GM12878 (cell line): ENCODE results near the gene ZNF341. TPM values are rescaled to one million over a fixed set of nuclear protein-coding genes. Genes with fewer than 3 reads are reported as not detected.

Experiments used
- ATAC-seq: fragments of 200-7000 bp; cut with Tn5 transposase; 3 replicates; pipeline ENCODE4 v1.9.1; 2020; ENCODE audit warnings: mild to moderate bottlenecking, moderate library complexity
- BruUV-seq: library from RNA; stranded (reverse); fragments of 400-500 nt; replicated peaks from 2 replicates; lab custom pipeline; 2021; lab: Mats Ljungman, UMichigan
- CTCF ChIA-PET: fragments of 300-600 bp; sonication (Branson Sonifier 250); formaldehyde crosslinking; extraction: SDS; loops from one replicate; lab custom pipeline; 2021; ENCODE audit warnings: inconsistent platforms; lab: Yijun Ruan, JAX
- POLR2A ChIA-PET: fragments of 350-600 bp; formaldehyde crosslinking; extraction: SDS; loops from one replicate; lab custom pipeline; 2021; ENCODE audit warnings: inconsistent platforms; lab: Charles Lee
- RAD21 ChIA-PET: fragments of 300-600 bp; sonication (Branson Sonifier 250); formaldehyde crosslinking; loops from one replicate; lab custom pipeline; 2023; ENCODE audit warnings: antibody characterized with exemption; ENCODE audit not compliant: unreplicated experiment; lab: Charles Lee
- SMC1A ChIA-PET: fragments of 300-600 bp; sonication (Branson Sonifier 250); formaldehyde crosslinking; loops from one replicate; lab custom pipeline; 2023; ENCODE audit not compliant: unreplicated experiment, uncharacterized antibody; lab: Charles Lee
- DNase-seq: peaks from one replicate; pipeline ENCODE4 v3.0.0-alpha.2; 2011; ENCODE audit warnings: low read depth, low spot score
- FAIRE-seq: peaks from 3 replicates; lab custom pipeline; 2011; peaks lifted over from hg19 to GRCh38; lab: Jason Lieb, UNC
- H2AFZ ChIP-seq: 2 replicates; pipeline ENCODE4 v1.6.0; 2011; ENCODE audit warnings: low read depth, low read length, control low read depth; ENCODE audit not compliant: control insufficient read depth
- H3K27ac ChIP-seq: 2 replicates; pipeline ENCODE4 v1.5.1; 2011; ENCODE audit warnings: control low read depth; ENCODE audit not compliant: control insufficient read depth, insufficient read depth
- H3K27me3 ChIP-seq, 2 experiments: replicated peaks in 1 of 2; 2 replicates each; pipeline versions ENCODE4 v1.6.0 to v1.6.1; 2011; ENCODE audit warnings: low read length in 1 of 2; ENCODE audit not compliant: control insufficient read depth in 2 of 2, insufficient read depth in 2 of 2
- H3K36me3 ChIP-seq, 2 experiments: 2 replicates each; pipeline ENCODE4 v1.5.1; 2011; ENCODE audit warnings: low read length in 1 of 2; ENCODE audit not compliant: control insufficient read depth in 2 of 2, insufficient read depth in 2 of 2
- H3K4me1 ChIP-seq: 2 replicates; pipeline ENCODE4 v1.6.1; 2011; ENCODE audit warnings: mild to moderate bottlenecking, low read length, moderate library complexity, mixed read lengths; ENCODE audit not compliant: control insufficient read depth, insufficient read depth
- H3K4me2 ChIP-seq: 2 replicates; pipeline ENCODE4 v1.6.0; 2011; ENCODE audit warnings: control low read depth; ENCODE audit not compliant: control insufficient read depth, insufficient read depth
- H3K4me3 ChIP-seq: fragments of 200-600 bp; sonication (generic); 2 replicates; pipeline ENCODE4 v1.5.1; 2016
- H3K79me2 ChIP-seq: 2 replicates; pipeline ENCODE4 v1.6.0; 2011; ENCODE audit warnings: low read length; ENCODE audit not compliant: control insufficient read depth, insufficient read depth
- H3K9ac ChIP-seq: 2 replicates; pipeline ENCODE4 v1.8.0; 2011; ENCODE audit warnings: low read length, control low read depth, mixed read lengths; ENCODE audit not compliant: control insufficient read depth, insufficient read depth
- H3K9me3 ChIP-seq: replicated peaks from 3 replicates; pipeline ENCODE4 v1.5.1; 2011; ENCODE audit warnings: mild to moderate bottlenecking, low read length; ENCODE audit not compliant: control insufficient read depth, insufficient read depth
- H4K20me1 ChIP-seq: 2 replicates; pipeline ENCODE4 v1.6.0; 2011; ENCODE audit not compliant: control insufficient read depth, insufficient read depth
- ASH2L ChIP-seq: fragments of 300-600, 200-600 bp; sonication (generic); IDR thresholded peaks from 2 replicates; pipeline ENCODE4 v1.6.1; 2017; ENCODE audit warnings: low read depth, mild to moderate bottlenecking, borderline replicate concordance
- BCL11A ChIP-seq: IDR thresholded peaks from 2 replicates; pipeline ENCODE4 v1.6.1; 2011; ENCODE audit warnings: low read depth, low read length
- CBX3 ChIP-seq: fragments of 200-600 bp; sonication (generic); IDR thresholded peaks from 2 replicates; pipeline ENCODE4 v1.6.1; 2016; ENCODE audit warnings: low read depth, borderline replicate concordance
- CREB1 ChIP-seq: IDR thresholded peaks from 2 replicates; pipeline ENCODE4 v1.6.1; 2012; ENCODE audit warnings: low read depth, mild to moderate bottlenecking, inconsistent platforms
- HSF1 ChIP-seq: fragments of 150-350 bp; IDR thresholded peaks from 2 replicates; pipeline ENCODE4 v1.6.1; 2014; ENCODE audit warnings: mild to moderate bottlenecking, low read depth, low read length
- KLF5 ChIP-seq: fragments of 450-650 bp; IDR thresholded peaks from 2 replicates; pipeline ENCODE4 v1.6.1; 2014; ENCODE audit warnings: mild to moderate bottlenecking; ENCODE audit not compliant: partially characterized antibody
- LARP7 ChIP-seq: fragments of 450-650 bp; IDR thresholded peaks from 2 replicates; pipeline ENCODE4 v1.6.1; 2017; ENCODE audit warnings: mild to moderate bottlenecking
- NR2F1 ChIP-seq: fragments of 450-650 bp; conservative IDR thresholded peaks from 2 replicates; pipeline ENCODE4 v1.6.1; 2017; ENCODE audit warnings: mild to moderate bottlenecking
- NRF1 ChIP-seq: conservative IDR thresholded peaks from 2 replicates; pipeline ENCODE4 v1.6.1; 2011; ENCODE audit warnings: mild to moderate bottlenecking, low read depth, low read length, improper control_type of control experiment
- RFX5 ChIP-seq: IDR thresholded peaks from 2 replicates; pipeline ENCODE4 v1.6.1; 2011; ENCODE audit warnings: low read depth, low read length, improper control_type of control experiment
- SUPT20H ChIP-seq: IDR thresholded peaks from 2 replicates; pipeline ENCODE4 v1.6.1; 2011; ENCODE audit warnings: low read depth, mild to moderate bottlenecking, low read length, moderate library complexity, borderline replicate concordance; ENCODE audit not compliant: control insufficient read depth
- SUZ12 ChIP-seq: fragments of 200-600 bp; sonication (generic); IDR thresholded peaks from one replicate; pipeline ENCODE4 v1.6.1; 2018; ENCODE audit warnings: antibody characterized with exemption, mild to moderate bottlenecking; ENCODE audit not compliant: unreplicated experiment
- TBL1XR1 ChIP-seq: IDR thresholded peaks from 2 replicates; pipeline ENCODE4 v1.6.1; 2012; ENCODE audit warnings: low read depth, low read length, improper control_type of control experiment
- TCF7 ChIP-seq: IDR thresholded peaks from 2 replicates; pipeline ENCODE4 v1.6.1; 2014; ENCODE audit warnings: antibody characterized with exemption, borderline replicate concordance
- ZNF274 ChIP-seq: IDR thresholded peaks from one replicate; pipeline ENCODE4 v1.8.0; 2011; ENCODE audit not compliant: insufficient read length, insufficient read depth
- WGBS: methylation state at CpG from one replicate; pipeline ENCODE4 v1.1.6; 2016; ENCODE audit warnings: low lambda C conversion rate; ENCODE audit not compliant: insufficient replicate concordance, insufficient coverage; ENCODE audit errors: missing lambda C conversion rate; 5-methylcytosine and 5-hydroxymethylcytosine counted together
- in situ Hi-C: fragments of 300-500 bp; cut with MboI; formaldehyde crosslinking; loops from 9 replicates; pipeline ENCODE4 v1.14.3; 2018; ENCODE audit warnings: mixed read lengths
- intact Hi-C: fragments of 100-400 bp; cut with micrococcal nuclease; formaldehyde crosslinking; loops from one replicate; pipeline ENCODE4 v1.14.2; 2022; ENCODE audit not compliant: unreplicated experiment
- polyA plus RNA-seq, 11 experiments: library from polyadenylated mRNA; depleted of rRNA in 4 of 11; unstranded in 6 of 11; stranded (reverse) in 5 of 11; fragments of >200 nt; fragmentation: Nextera tagmentation in 4 of 11; fragmentation: Illumina TruSeq in 1 of 11; extraction: Ambion mirVana in 4 of 11; extraction: Trizol in 1 of 11; gene quantifications; 1 replicate in 1 of 11; 2 replicates in 10 of 11; pipeline versions ENCODE4 v1.2.1 to v1.2.3, GENCODE V29; 2011 to 2016; ENCODE audit warnings: inconsistent platforms in 2 of 11, missing spikeins in 2 of 11, low read depth in 1 of 11
- total RNA-seq, 4 experiments: library from RNA; depleted of rRNA in 3 of 4; stranded (reverse); fragments of >200 nt in 3 of 4; fragmentation: Illumina TruSeq in 1 of 4; extraction: Trizol in 1 of 4; gene quantifications; 2 replicates each; pipeline versions ENCODE4 v1.2.1 to v1.2.3, GENCODE V29; 2013 to 2021

The ZNF341 gene
- total and polyA plus RNA-seq, 10 of the 15 experiments (the other 5 are each of a cell fraction or from before 2014, with no cell fraction given) = 0.18 to 5.0 (median 2.6) TPM

- no peak overlapping the region for H3K4me3 ChIP-seq
- no peaks in the 10 kb centered on the region for H3K9me3 ChIP-seq
- CTCF ChIA-PET = interaction anchor here (0.7 to 0.9 kb wide), 2 partner anchors 11 to 285 kb away, joined by 3 read pairs; no protein-coding TSS in a partner anchor
- intact Hi-C loops (no loop called here), in situ Hi-C loops (no loop called here)
- no peak overlapping the region for H3K27ac ChIP-seq
- peaks cover 4% of the 10 kb centered on the region for H3K79me2 ChIP-seq
- TF ChIP-seq RFX5 (no peak), CBX3 (no peak), KLF5 (no peak), TCF7 (no peak), CREB1 (no peak), LARP7 (no peak), ZNF274 (no peak), TBL1XR1 (no peak), BCL11A (no peak), SUZ12 (no peak), NRF1 (no peak), HSF1 (no peak), ASH2L (no peak), NR2F1 (no peak), SUPT20H (no peak)
- no peak for ATAC-seq
- 74% methylated on average over 14 of the region's 14 CpGs for WGBS
- FAIRE-seq = no peak
- DNase-seq = no peak
- H3K4me2 ChIP-seq = no peak overlapping the region
- no peaks in the 10 kb centered on the region for H3K27me3 ChIP-seq
- SMC1A ChIA-PET = interaction anchor here (0.7 kb wide), 1 partner anchor 15 kb away, joined by 3 read pairs; no protein-coding TSS in a partner anchor
- no peaks in the 10 kb centered on the region for H3K36me3 ChIP-seq
- RAD21 ChIA-PET = no interaction called here
- peaks cover 4% of the 10 kb centered on the region for H3K4me1 ChIP-seq
- H4K20me1 ChIP-seq = no peaks in the 10 kb centered on the region
- no TSS peak for BruUV-seq
- H3K9ac ChIP-seq = no peak overlapping the region
- H2AFZ ChIP-seq = no peak overlapping the region
- POLR2A ChIA-PET = no interaction called here
Measured at GRCh38 chr20:33724439-33725094, 7.2 kb upstream of the ZNF341 start.
